ENCODE results near the gene CDH18.

Gene CDH18

GRCh38 chr5:19616701-19617215 is 371.2 kb downstream of the CDH18 start:
- no peaks in the 10 kb centered on the region for H4K20me1 ChIP-seq (ENCODE audit: low read depth, low read length)
- no peaks in the 10 kb centered on the region for H3K27me3 ChIP-seq (ENCODE audit: low read length)
- no peak overlapping the region for H3K4me3 ChIP-seq (ENCODE audit: insufficient read depth, low read length, poor library complexity, severe bottlenecking)
- H3K4me2 ChIP-seq (ENCODE audit: low read depth, low read length, poor library complexity, severe bottlenecking): no peak overlapping the region
- no peak overlapping the region for H3K9ac ChIP-seq (ENCODE audit: low read length)
- no peaks in the 10 kb centered on the region for H3K9me2 ChIP-seq (replicated peaks; ENCODE audit: insufficient read depth, low read length)
- no peaks in the 10 kb centered on the region for H3F3A ChIP-seq (ENCODE audit: insufficient read depth)
- H2AFZ ChIP-seq (ENCODE audit: low read depth, low read length, severe bottlenecking): peak overlapping the region; percentile 25
- H3K79me2 ChIP-seq (ENCODE audit: insufficient read depth, low read length): no peaks in the 10 kb centered on the region
- TF ChIP-seq EZH2phosphoT487 (conservative IDR thresholded peaks at IDR 0.05; ENCODE audit: low read length): no peak
- TF ChIP-seq, protein P1, sequence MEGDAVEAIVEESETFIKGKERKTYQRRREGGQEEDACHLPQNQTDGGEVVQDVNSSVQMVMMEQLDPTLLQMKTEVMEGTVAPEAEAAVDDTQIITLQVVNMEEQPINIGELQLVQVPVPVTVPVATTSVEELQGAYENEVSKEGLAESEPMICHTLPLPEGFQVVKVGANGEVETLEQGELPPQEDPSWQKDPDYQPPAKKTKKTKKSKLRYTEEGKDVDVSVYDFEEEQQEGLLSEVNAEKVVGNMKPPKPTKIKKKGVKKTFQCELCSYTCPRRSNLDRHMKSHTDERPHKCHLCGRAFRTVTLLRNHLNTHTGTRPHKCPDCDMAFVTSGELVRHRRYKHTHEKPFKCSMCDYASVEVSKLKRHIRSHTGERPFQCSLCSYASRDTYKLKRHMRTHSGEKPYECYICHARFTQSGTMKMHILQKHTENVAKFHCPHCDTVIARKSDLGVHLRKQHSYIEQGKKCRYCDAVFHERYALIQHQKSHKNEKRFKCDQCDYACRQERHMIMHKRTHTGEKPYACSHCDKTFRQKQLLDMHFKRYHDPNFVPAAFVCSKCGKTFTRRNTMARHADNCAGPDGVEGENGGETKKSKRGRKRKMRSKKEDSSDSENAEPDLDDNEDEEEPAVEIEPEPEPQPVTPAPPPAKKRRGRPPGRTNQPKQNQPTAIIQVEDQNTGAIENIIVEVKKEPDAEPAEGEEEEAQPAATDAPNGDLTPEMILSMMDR (IDR thresholded peaks at IDR 0.05; ENCODE audit: insufficient read depth, low read length, poor library complexity, severe bottlenecking): no peak
- H3K36me3 ChIP-seq (ENCODE audit: low read length): no peaks in the 10 kb centered on the region
- no peak overlapping the region for H3K27ac ChIP-seq (ENCODE audit: low read depth, low read length)
- no peaks in the 10 kb centered on the region; the same call in 1 of the 2 replicates for H3K9me3 ChIP-seq (ENCODE audit: insufficient read depth, low read length)

GRCh38 chr5:19615661-19616060 is 372.3 kb downstream of the CDH18 start:
- Histone ChIP-seq H4K20me1 (ENCODE audit: low read depth, low read length) (no peaks in the 10 kb centered on the region), H3K9ac (ENCODE audit: low read length) (no peak overlapping the region), H3K79me2 (ENCODE audit: insufficient read depth, low read length) (no peaks in the 10 kb centered on the region), H3K36me3 (ENCODE audit: low read length) (no peaks in the 10 kb centered on the region), H3K9me3 (ENCODE audit: insufficient read depth, low read length) (no peaks in the 10 kb centered on the region; the same call in 1 of the 2 replicates), H3K9me2 (replicated peaks; ENCODE audit: insufficient read depth, low read length) (no peaks in the 10 kb centered on the region), H2AFZ (ENCODE audit: low read depth, low read length, severe bottlenecking) (peak overlapping the region; percentile 51), H3K4me2 (ENCODE audit: low read depth, low read length, poor library complexity, severe bottlenecking) (no peak overlapping the region), H3F3A (ENCODE audit: insufficient read depth) (no peaks in the 10 kb centered on the region), H3K4me3 (ENCODE audit: insufficient read depth, low read length, poor library complexity, severe bottlenecking) (no peak overlapping the region), H3K27ac (ENCODE audit: low read depth, low read length) (no peak overlapping the region), H3K27me3 (ENCODE audit: low read length) (no peaks in the 10 kb centered on the region)
- TF ChIP-seq, protein P1 (IDR thresholded peaks at IDR 0.05; ENCODE audit: insufficient read depth, low read length, poor library complexity, severe bottlenecking): no peak
- TF ChIP-seq EZH2phosphoT487 (conservative IDR thresholded peaks at IDR 0.05; ENCODE audit: low read length): no peak

- Histone ChIP-seq H3K9me3 (ENCODE audit: insufficient read depth, low read length) (no peaks in the 10 kb centered on the region; the same call in 1 of the 2 replicates), H3K9me2 (replicated peaks; ENCODE audit: insufficient read depth, low read length) (no peaks in the 10 kb centered on the region), H3K27ac (ENCODE audit: low read depth, low read length) (no peak overlapping the region), H3K9ac (ENCODE audit: low read length) (no peak overlapping the region), H2AFZ (ENCODE audit: low read depth, low read length, severe bottlenecking) (peak overlapping the region; percentile 51), H3K27me3 (ENCODE audit: low read length) (no peaks in the 10 kb centered on the region), H3K36me3 (ENCODE audit: low read length) (no peaks in the 10 kb centered on the region), H4K20me1 (ENCODE audit: low read depth, low read length) (no peaks in the 10 kb centered on the region), H3F3A (ENCODE audit: insufficient read depth) (no peaks in the 10 kb centered on the region), H3K4me3 (ENCODE audit: insufficient read depth, low read length, poor library complexity, severe bottlenecking) (no peak overlapping the region), H3K4me2 (ENCODE audit: low read depth, low read length, poor library complexity, severe bottlenecking) (no peak overlapping the region), H3K79me2 (ENCODE audit: insufficient read depth, low read length) (no peaks in the 10 kb centered on the region)
- no peak for TF ChIP-seq EZH2phosphoT487 (conservative IDR thresholded peaks at IDR 0.05; ENCODE audit: low read length)
- TF ChIP-seq, protein P1 (IDR thresholded peaks at IDR 0.05; ENCODE audit: insufficient read depth, low read length, poor library complexity, severe bottlenecking): no peak
These were observed 372.9 kb downstream of the CDH18 start for GRCh38 chr5:19615071-19615470.

All from SU-DHL-6 (cell line).